HepG2 (cell line): Measurements from ENCODE around the gene RAD23A. TPM values are rescaled to one million over a fixed set of nuclear protein-coding genes. Genes with fewer than 3 reads are reported as not detected.
A peak's percentile ranks its signal among the peaks of the same experiment; 100 is the strongest.

ENCODE experiments used
- BHLHE40 ChIP-seq: IDR thresholded peaks from 2 replicates; pipeline ENCODE4 v1.6.1; 2011; ENCODE audit warnings: low read length, improper control_type of control experiment
- HCFC1 ChIP-seq: fragments of 150-350 bp; IDR thresholded peaks from 2 replicates; pipeline ENCODE4 v1.6.1; 2014; ENCODE audit warnings: low read depth, low read length
- HINFP ChIP-seq: sonication (generic); formaldehyde crosslinking; IDR thresholded peaks from 2 replicates; pipeline ENCODE4 v1.4.0; 2020; ENCODE audit warnings: low read depth, mild to moderate bottlenecking, missing genetic modification reagents
- HNF4G ChIP-seq, 2 experiments: sonication (generic) in 1 of 2; formaldehyde crosslinking in 1 of 2; IDR thresholded peaks; 2 replicates each; pipeline versions ENCODE4 v1.4.0 to v1.6.1; 2011 to 2020; ENCODE audit warnings: borderline replicate concordance in 2 of 2, low read depth in 2 of 2, mild to moderate bottlenecking in 2 of 2, low read length in 1 of 2, missing genetic modification reagents in 1 of 2, moderate library complexity in 1 of 2
- HOXA3 ChIP-seq: sonication (generic); formaldehyde crosslinking; IDR thresholded peaks from 2 replicates; pipeline ENCODE4 v1.5.0; 2020; ENCODE audit warnings: missing genetic modification reagents
- KDM3A ChIP-seq: IDR thresholded peaks from 2 replicates; pipeline ENCODE4 v1.6.1; 2018; ENCODE audit warnings: low read depth, missing compliant biosample characterization
- NR2F1 ChIP-seq, 2 experiments: fragments of 450-650 bp in 1 of 2; formaldehyde crosslinking in 1 of 2; IDR thresholded peaks; 2 replicates each; pipeline versions ENCODE4 v1.5.0 to v1.6.1; 2016 to 2020; ENCODE audit warnings: mild to moderate bottlenecking in 1 of 2, missing compliant biosample characterization in 1 of 2, missing genetic modification reagents in 1 of 2, moderate library complexity in 1 of 2
- SSRP1 ChIP-seq: IDR thresholded peaks from 2 replicates; pipeline ENCODE4 v1.6.1; 2016; ENCODE audit warnings: control low read depth
- SUZ12 ChIP-seq: fragments of 150-350 bp; IDR thresholded peaks from 2 replicates; pipeline ENCODE4 v1.6.1; 2014; ENCODE audit warnings: low read depth, low read length
- TEAD3 ChIP-seq: optimal IDR thresholded peaks from 2 replicates; pipeline ENCODE3; 2016; ENCODE audit warnings: borderline replicate concordance
- TFDP1 ChIP-seq: IDR thresholded peaks from 2 replicates; pipeline ENCODE4 v1.6.1; 2016; ENCODE audit warnings: missing compliant biosample characterization, missing genetic modification reagents, borderline replicate concordance
- ZNF451 ChIP-seq: sonication (generic); formaldehyde crosslinking; IDR thresholded peaks from 2 replicates; pipeline ENCODE4 v1.5.0; 2020; ENCODE audit warnings: mild to moderate bottlenecking, missing genetic modification reagents
- ZNF749 ChIP-seq: sonication (generic); formaldehyde crosslinking; IDR thresholded peaks from 2 replicates; pipeline ENCODE4 v1.8.0; 2022; ENCODE audit warnings: mild to moderate bottlenecking, missing genetic modification reagents, moderate library complexity, borderline replicate concordance
- ZNF776 ChIP-seq: sonication (generic); formaldehyde crosslinking; IDR thresholded peaks from 2 replicates; pipeline ENCODE4 v1.4.0; 2020; ENCODE audit warnings: mild to moderate bottlenecking, missing genetic modification reagents
- ZSCAN29 ChIP-seq: sonication (generic); formaldehyde crosslinking; conservative IDR thresholded peaks from 2 replicates; pipeline ENCODE4 v1.4.0; 2020; ENCODE audit warnings: mild to moderate bottlenecking, missing genetic modification reagents
- polyA plus RNA-seq, 8 experiments: library from polyadenylated mRNA; depleted of rRNA in 3 of 8; stranded (reverse) in 7 of 8; unstranded in 1 of 8; fragments of >200 nt; fragmentation: Illumina TruSeq in 4 of 8; extraction: Trizol in 4 of 8; gene quantifications; 2 replicates each; pipeline versions ENCODE4 v1.2.1 to v1.2.3, GENCODE V29; 2011 to 2016; ENCODE audit warnings: low read depth in 4 of 8, missing spikeins in 1 of 8, mixed read lengths in 1 of 8; ENCODE audit not compliant: insufficient read depth in 1 of 8
- total RNA-seq, 5 experiments: library from RNA; depleted of rRNA; stranded (reverse); fragments of >200 nt; fragmentation: Illumina TruSeq; extraction: Trizol; gene quantifications; 2 replicates each; pipeline ENCODE4 v1.2.3, GENCODE V29; 2016; ENCODE audit warnings: low read depth in 1 of 5
- TF ChIP-seq, protein P1 (sequence below): IDR thresholded peaks from 2 replicates; pipeline ENCODE4 v1.6.1; 2016; ENCODE audit warnings: missing compliant biosample characterization, missing genetic modification reagents, borderline replicate concordance
- TF ChIP-seq, protein P2 (sequence below), 2 experiments: sonication (generic) in 1 of 2; formaldehyde crosslinking in 1 of 2; IDR thresholded peaks; 2 replicates each; pipeline versions ENCODE4 v1.4.0 to v1.6.1; 2016 to 2020; ENCODE audit warnings: borderline replicate concordance in 1 of 2, low read depth in 1 of 2, mild to moderate bottlenecking in 1 of 2, missing genetic modification reagents in 1 of 2

Gene RAD23A
- total and polyA plus RNA-seq, 2 of the 13 experiments (the other 11 are each of a cell fraction or from before 2014, with no cell fraction given): 42.5 to 54.2 TPM

- TF ChIP-seq, protein P1, sequence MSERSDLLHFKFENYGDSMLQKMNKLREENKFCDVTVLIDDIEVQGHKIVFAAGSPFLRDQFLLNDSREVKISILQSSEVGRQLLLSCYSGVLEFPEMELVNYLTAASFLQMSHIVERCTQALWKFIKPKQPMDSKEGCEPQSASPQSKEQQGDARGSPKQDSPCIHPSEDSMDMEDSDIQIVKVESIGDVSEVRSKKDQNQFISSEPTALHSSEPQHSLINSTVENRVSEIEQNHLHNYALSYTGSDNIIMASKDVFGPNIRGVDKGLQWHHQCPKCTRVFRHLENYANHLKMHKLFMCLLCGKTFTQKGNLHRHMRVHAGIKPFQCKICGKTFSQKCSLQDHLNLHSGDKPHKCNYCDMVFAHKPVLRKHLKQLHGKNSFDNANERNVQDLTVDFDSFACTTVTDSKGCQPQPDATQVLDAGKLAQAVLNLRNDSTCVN: 0 out of 2 replicates have a peak, but pooled peaks have one; percentile 54
- TF ChIP-seq SSRP1 (CRISPR knock-in tag): no peak
- no peak; the same call in 1 of the 2 replicates for TF ChIP-seq HINFP (CRISPR knock-in tag)
- TF ChIP-seq HOXA3 (CRISPR knock-in tag): peak; percentile 90
- no peak for TF ChIP-seq ZNF451 (CRISPR knock-in tag)
- no peak for TF ChIP-seq ZNF776 (CRISPR knock-in tag)
- TF ChIP-seq KDM3A (CRISPR knock-in tag): 0 out of 2 replicates have a peak, but pooled peaks have one; percentile 12
- TF ChIP-seq ZNF749: no peak
- TF ChIP-seq, protein P2, sequence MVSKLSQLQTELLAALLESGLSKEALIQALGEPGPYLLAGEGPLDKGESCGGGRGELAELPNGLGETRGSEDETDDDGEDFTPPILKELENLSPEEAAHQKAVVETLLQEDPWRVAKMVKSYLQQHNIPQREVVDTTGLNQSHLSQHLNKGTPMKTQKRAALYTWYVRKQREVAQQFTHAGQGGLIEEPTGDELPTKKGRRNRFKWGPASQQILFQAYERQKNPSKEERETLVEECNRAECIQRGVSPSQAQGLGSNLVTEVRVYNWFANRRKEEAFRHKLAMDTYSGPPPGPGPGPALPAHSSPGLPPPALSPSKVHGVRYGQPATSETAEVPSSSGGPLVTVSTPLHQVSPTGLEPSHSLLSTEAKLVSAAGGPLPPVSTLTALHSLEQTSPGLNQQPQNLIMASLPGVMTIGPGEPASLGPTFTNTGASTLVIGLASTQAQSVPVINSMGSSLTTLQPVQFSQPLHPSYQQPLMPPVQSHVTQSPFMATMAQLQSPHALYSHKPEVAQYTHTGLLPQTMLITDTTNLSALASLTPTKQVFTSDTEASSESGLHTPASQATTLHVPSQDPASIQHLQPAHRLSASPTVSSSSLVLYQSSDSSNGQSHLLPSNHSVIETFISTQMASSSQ (IDR thresholded peaks at IDR 0.05; ENCODE audit: low read depth): no peak
- TF ChIP-seq, protein P2 (CRISPR knock-in tag; IDR thresholded peaks at IDR 0.05; ENCODE audit: borderline replicate concordance): peak; percentile 35; the same call in 1 of the 2 replicates
- peak; percentile 45; the same call in 1 of the 2 replicates for TF ChIP-seq HCFC1
- TF ChIP-seq TFDP1 (CRISPR knock-in tag): peak; percentile 72; the same call in 1 of the 2 replicates
- TF ChIP-seq NR2F1 (CRISPR knock-in tag; IDR thresholded peaks at IDR 0.05): no peak
- no peak for TF ChIP-seq TEAD3 (CRISPR knock-in tag)
- TF ChIP-seq BHLHE40: no peak
- TF ChIP-seq HNF4G (IDR thresholded peaks at IDR 0.05; ENCODE audit: borderline replicate concordance, low read depth, low read length): no peak
- TF ChIP-seq HNF4G (CRISPR knock-in tag; IDR thresholded peaks at IDR 0.05; ENCODE audit: borderline replicate concordance, low read depth): no peak
- no peak for TF ChIP-seq ZSCAN29 (CRISPR knock-in tag)
- TF ChIP-seq SUZ12: no peak
Measured at GRCh38 chr19:12956446-12957388, 11.1 kb downstream of the RAD23A start, which contains the start of gene GADD45GIP1 (continued).
